AG04450 (cell line): ENCODE data around the gene ACSS2. TPM values are rescaled to one million over a fixed set of nuclear protein-coding genes. Genes with fewer than 3 reads are reported as not detected.

Experiments used
- CTCF ChIA-PET: fragments of 300-600, 350-600 bp; formaldehyde crosslinking; extraction: SDS; loops from one replicate; lab custom pipeline; 2022; ENCODE audit warnings: antibody characterized with exemption, inconsistent platforms; lab: Charles Lee
- POLR2A ChIA-PET: fragments of 350-600 bp; formaldehyde crosslinking; extraction: SDS; loops from one replicate; lab custom pipeline; 2021; ENCODE audit warnings: antibody characterized with exemption, inconsistent platforms; lab: Yijun Ruan, JAX
- DNase-seq: peaks from one replicate; pipeline ENCODE4 v3.0.0-alpha.2; 2011; ENCODE audit warnings: low read depth, low spot score
- H3K27ac ChIP-seq: one replicate; pipeline ENCODE4 v1.5.1; 2012; ENCODE audit warnings: low read depth, low read length, control low read depth
- H3K27me3 ChIP-seq: one replicate; pipeline ENCODE4 v1.6.0; 2012; ENCODE audit warnings: low read length; ENCODE audit not compliant: control insufficient read depth, insufficient read depth
- H3K4me3 ChIP-seq: 2 replicates; pipeline ENCODE4 v1.5.1; 2011; ENCODE audit warnings: mild to moderate bottlenecking, low read depth, low read length, control low read depth
- H3K9me3 ChIP-seq: 2 replicates; pipeline ENCODE4 v1.5.1; 2012; ENCODE audit warnings: low read length; ENCODE audit not compliant: control insufficient read depth, insufficient read depth
- CTCF ChIP-seq: IDR thresholded peaks from 2 replicates; pipeline ENCODE4 v1.5.1; 2011; ENCODE audit warnings: low read depth, low read length, control low read depth, inconsistent platforms
- polyA plus RNA-seq: library from polyadenylated mRNA; depleted of rRNA; stranded (reverse); fragments of >200 nt; gene quantifications from 2 replicates; pipeline ENCODE4 v1.2.3, GENCODE V29; 2011

Gene ACSS2
- polyA plus RNA-seq, 1 experiment, result 37.3 TPM

- ChIA-PET POLR2A (interaction anchor here (0.6 kb wide), 1 partner anchor 456 kb away, joined by 6 read pairs; no protein-coding TSS in a partner anchor), CTCF (interaction anchor here (1.5 kb wide), 1 partner anchor 22 kb away, joined by 4 read pairs; no protein-coding TSS in a partner anchor)
Measured at GRCh38 chr20:34852298-34852697, 24.1 kb upstream of the ACSS2 start.

GRCh38 chr20:34859367-34859766, 17.0 kb upstream of the ACSS2 start:
- ChIA-PET CTCF (no interaction called here), POLR2A (no interaction called here)
- no peak overlapping the region for H3K4me3 ChIP-seq
- H3K9me3 ChIP-seq, result no peaks in the 10 kb centered on the region; the same call in 1 of the 2 replicates
- TF ChIP-seq CTCF, result no peak
- DNase-seq, result no peak
- no peaks in the 10 kb centered on the region for H3K27me3 ChIP-seq
- no peak overlapping the region for H3K27ac ChIP-seq

More at GRCh38 chr20:34852298-34852697, 24.1 kb upstream of the ACSS2 start:
- no peak for TF ChIP-seq CTCF
- H3K27me3 ChIP-seq, result no peaks in the 10 kb centered on the region
- no peak overlapping the region for H3K27ac ChIP-seq
- H3K9me3 ChIP-seq, result no peaks in the 10 kb centered on the region
- DNase-seq, result no peak
- no peak overlapping the region for H3K4me3 ChIP-seq

- POLR2A ChIA-PET, result no interaction called here
- Histone ChIP-seq H3K27me3 (no peaks in the 10 kb centered on the region), H3K9me3 (no peaks in the 10 kb centered on the region; the same call in 1 of the 2 replicates), H3K4me3 (no peak overlapping the region), H3K27ac (no peak overlapping the region)
- TF ChIP-seq CTCF, result no peak
- no peak for DNase-seq
- CTCF ChIA-PET, result no interaction called here
Measured at GRCh38 chr20:34859826-34860545, 16.4 kb upstream of the ACSS2 start.

- no peak for DNase-seq
- ChIA-PET CTCF (interaction anchor here (2.1 kb wide), 1 partner anchor 11 kb away, joined by 7 read pairs; the partner anchor contains the start of gene GGT7), POLR2A (interaction anchor here (0.6 kb wide), 1 partner anchor 65 kb away, joined by 3 read pairs; no protein-coding TSS in a partner anchor)
- Histone ChIP-seq H3K4me3 (no peak overlapping the region), H3K27me3 (no peaks in the 10 kb centered on the region), H3K27ac (no peak overlapping the region), H3K9me3 (no peaks in the 10 kb centered on the region; the same call in 1 of the 2 replicates)
- no peak for TF ChIP-seq CTCF
Measured at GRCh38 chr20:34861386-34862084, 14.9 kb upstream of the ACSS2 start.
